ENCODE results near the gene FERMT1.
"Not testable (repeated sequence)": the region's sequence is repeated elsewhere in the genome, so short reads cannot be mapped to it uniquely, and the experiment has no call there.

FERMT1 gene

DNA sequence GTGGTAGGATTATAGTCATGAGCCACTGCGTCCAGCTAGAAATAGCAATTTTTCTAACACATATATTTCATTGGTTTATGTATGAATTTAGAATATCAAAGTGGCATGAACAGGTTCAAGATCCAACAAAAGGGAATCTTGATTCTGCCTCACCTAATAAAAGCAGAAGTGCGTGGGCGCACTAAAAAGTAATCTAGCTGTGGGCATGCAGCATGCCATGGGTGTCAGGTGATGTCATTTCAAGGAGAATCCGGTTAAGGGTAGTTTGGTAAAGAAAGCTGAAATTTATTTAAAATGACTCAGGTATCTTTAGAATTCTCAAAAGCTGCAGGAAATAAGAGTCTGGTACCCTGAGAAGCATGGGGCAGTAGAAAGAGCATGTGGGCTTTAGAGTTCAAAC is 86.6 kb downstream of the FERMT1 start:
- DNase-seq: no peak

DNA sequence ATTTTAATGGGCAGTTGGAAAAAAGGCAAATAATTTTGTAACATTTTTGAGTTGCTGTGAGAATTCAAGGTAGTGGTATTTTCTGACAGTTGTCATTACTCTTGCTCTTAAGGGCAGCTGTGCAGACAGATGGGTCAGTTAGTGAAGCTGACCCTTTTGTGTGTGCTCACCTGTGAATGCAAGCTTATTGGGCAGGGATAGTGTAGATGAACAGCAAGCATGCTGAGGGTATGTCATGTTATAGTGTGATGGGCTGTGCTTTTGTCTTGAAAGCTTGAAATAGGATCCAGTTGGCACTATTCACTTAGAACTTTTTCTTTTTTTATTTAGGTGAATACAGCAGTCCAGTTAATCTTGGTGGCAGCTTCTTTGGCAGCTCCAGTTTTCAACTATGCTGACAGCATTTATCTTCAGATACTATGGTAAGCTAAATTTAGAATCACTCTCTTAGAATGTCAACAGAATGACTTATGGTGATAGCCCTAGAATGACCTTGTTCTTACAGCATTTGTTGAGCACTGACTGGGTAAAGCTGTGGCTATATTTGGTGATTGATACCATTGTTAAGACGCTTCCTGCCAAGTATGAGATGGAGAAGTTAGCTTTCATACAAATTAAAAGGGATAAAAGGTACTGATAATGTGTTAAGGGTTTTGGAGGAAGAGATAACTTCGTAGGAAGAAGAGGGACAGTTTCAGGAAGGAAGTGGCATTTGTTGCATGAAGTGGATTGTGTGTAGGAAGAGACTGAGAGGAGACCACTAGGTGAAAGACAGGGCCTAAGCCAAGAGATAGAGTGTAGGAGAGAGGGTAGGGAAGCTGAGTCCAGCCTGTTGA is 88.5 kb downstream of the FERMT1 start:
- DNase-seq: no peak

GRCh38 chr20:6032907-6033306 is 89.9 kb downstream of the FERMT1 start:
- not testable (repeated sequence) for DNase-seq

- DNase-seq: no peak
These were observed 92.3 kb downstream of the FERMT1 start for GRCh38 chr20:6030453-6031080.

- no peak for DNase-seq
These were observed 93.3 kb downstream of the FERMT1 start for GRCh38 chr20:6029538-6029937.

DNA sequence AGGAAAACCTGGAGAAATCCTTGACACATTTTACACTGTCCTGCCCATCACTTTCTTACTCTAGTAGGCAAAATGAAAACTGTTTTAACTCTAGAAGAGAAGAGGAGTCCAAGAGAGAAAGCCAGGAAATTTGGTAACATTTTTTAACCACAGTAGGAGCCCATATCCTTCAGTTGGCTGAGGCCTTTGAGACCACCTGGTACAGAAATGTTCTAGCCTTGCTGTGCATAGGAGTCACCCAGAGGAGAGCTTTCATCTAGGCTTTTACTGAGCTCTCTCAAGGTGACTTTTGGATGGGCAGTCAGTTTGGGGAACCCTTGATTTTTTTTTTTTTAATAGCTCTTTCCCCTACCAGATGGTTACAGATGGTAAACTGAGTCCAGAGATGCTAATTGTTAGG is 94.0 kb downstream of the FERMT1 start:
- DNase-seq: no peak

DNA sequence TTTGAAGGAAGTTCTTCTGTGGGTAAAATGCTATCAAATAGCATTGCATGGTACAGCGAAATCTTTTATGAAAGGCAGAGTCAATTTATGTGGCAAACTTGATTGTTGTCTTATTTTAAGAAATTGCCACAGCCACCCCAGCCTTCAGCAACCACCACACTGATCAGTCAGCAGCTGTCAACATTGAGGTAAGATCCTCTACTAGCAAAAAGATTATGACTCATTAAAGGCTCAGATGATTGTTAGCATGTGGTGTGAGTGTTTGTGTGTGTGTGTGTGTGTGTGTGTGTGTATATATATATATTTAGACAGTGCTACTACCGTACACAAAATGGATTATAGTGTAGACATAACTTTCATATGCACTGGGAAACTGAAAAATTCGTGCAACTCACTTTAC is 96.8 kb downstream of the FERMT1 start:
- no peak for DNase-seq

Data from activated CD8-positive, alpha-beta memory T cell treated with anti-CD3 and anti-CD28 coated beads for 24 hours (primary cell).